ENCODE data around the gene SELENOV. TPM values are rescaled to one million over a fixed set of nuclear protein-coding genes. Genes with fewer than 3 reads are reported as not detected.

SELENOV gene
- total RNA-seq, 1 donor from 2014 or later, result not detected

DNA sequence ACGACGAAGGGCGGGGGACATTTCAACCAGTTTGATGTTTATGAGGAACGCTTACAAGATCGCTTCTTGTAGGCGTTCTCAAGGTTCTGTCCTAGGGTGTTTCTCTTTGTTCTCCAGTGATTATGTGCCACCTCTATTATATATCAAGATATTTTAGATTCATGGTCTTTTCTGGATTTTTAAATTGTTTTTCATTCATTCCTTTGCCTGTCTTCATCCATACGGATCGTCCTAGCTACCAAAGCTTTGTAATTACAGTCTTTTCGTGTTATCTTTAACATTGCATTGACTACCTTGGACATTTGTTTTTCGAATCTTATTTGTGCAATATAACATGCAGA, 25.4 kb downstream of the SELENOV start:
- H3K36me3 Mint-ChIP-seq (ENCODE audit: low read depth), result peaks cover 1% of the 10 kb centered on the region
- peaks cover 27% of the 10 kb centered on the region for H3K4me1 Mint-ChIP-seq (ENCODE audit: low read depth)
- H3K4me3 Mint-ChIP-seq (ENCODE audit: unreplicated experiment), result peak overlapping the region; percentile 89
- H3K27ac Mint-ChIP-seq (ENCODE audit: unreplicated experiment), result no peak overlapping the region
- H3K9me3 Mint-ChIP-seq (ENCODE audit: low read depth), result no peaks in the 10 kb centered on the region
- TF ChIP-seq, protein P1, sequence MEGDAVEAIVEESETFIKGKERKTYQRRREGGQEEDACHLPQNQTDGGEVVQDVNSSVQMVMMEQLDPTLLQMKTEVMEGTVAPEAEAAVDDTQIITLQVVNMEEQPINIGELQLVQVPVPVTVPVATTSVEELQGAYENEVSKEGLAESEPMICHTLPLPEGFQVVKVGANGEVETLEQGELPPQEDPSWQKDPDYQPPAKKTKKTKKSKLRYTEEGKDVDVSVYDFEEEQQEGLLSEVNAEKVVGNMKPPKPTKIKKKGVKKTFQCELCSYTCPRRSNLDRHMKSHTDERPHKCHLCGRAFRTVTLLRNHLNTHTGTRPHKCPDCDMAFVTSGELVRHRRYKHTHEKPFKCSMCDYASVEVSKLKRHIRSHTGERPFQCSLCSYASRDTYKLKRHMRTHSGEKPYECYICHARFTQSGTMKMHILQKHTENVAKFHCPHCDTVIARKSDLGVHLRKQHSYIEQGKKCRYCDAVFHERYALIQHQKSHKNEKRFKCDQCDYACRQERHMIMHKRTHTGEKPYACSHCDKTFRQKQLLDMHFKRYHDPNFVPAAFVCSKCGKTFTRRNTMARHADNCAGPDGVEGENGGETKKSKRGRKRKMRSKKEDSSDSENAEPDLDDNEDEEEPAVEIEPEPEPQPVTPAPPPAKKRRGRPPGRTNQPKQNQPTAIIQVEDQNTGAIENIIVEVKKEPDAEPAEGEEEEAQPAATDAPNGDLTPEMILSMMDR (IDR thresholded peaks at IDR 0.05), result peak; percentile 46
- peaks cover 5% of the 10 kb centered on the region for H3K27me3 Mint-ChIP-seq (ENCODE audit: low read depth)
- DNase-seq (ENCODE audit: low spot score), result no peak

DNA sequence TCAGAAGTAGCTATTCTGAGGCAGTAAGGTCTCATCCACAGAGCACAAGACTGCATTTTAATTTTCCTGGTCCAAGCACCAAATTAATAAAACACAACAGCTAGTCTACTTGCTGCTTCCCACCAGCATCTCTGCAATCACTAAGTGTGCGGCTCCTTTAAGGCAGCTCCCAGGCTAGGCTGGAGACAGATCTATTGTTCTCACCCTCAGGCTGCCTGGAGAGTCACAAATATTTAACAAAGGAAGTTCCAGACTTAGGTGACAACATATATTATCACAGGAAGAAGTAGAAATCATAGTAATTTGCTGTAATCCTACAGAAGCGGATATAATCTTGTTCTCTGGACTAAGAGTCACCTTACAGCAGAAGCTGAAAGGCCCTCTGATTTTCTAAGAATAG, 27.3 kb downstream of the SELENOV start:
- Mint-ChIP-seq H3K27ac (ENCODE audit: unreplicated experiment) (no peak overlapping the region), H3K36me3 (ENCODE audit: low read depth) (no peaks in the 10 kb centered on the region), H3K27me3 (ENCODE audit: low read depth) (peaks cover 17% of the 10 kb centered on the region)

DNA sequence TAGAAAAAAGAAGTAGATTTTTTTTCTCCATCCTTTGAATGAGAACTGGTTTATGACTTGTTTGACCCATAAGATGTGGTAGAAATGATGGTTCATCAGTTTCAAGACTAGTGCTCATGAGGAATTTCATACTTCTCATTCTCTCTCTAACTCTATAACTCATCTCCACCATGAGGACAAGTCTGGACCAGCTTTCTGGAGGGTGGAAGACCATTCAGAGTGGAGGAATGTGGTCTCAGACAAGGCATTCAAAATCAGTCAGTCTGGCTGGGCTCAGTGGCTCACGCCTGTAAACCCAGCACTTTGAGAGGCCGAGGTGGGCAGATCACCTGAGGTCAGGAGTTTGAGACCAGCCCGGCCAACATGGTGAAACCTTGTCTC, 28.5 kb downstream of the SELENOV start:
- no peaks in the 10 kb centered on the region for H3K9me3 Mint-ChIP-seq (ENCODE audit: low read depth)

More for the DNA sequence above, 27.3 kb downstream of the SELENOV start:
- no peak for DNase-seq (ENCODE audit: low spot score)
- TF ChIP-seq, protein P1 (IDR thresholded peaks at IDR 0.05), result no peak
- peaks cover 23% of the 10 kb centered on the region for H3K4me1 Mint-ChIP-seq (ENCODE audit: low read depth)
- H3K4me3 Mint-ChIP-seq (ENCODE audit: unreplicated experiment), result no peak overlapping the region
- H3K9me3 Mint-ChIP-seq (ENCODE audit: low read depth), result no peaks in the 10 kb centered on the region

DNA sequence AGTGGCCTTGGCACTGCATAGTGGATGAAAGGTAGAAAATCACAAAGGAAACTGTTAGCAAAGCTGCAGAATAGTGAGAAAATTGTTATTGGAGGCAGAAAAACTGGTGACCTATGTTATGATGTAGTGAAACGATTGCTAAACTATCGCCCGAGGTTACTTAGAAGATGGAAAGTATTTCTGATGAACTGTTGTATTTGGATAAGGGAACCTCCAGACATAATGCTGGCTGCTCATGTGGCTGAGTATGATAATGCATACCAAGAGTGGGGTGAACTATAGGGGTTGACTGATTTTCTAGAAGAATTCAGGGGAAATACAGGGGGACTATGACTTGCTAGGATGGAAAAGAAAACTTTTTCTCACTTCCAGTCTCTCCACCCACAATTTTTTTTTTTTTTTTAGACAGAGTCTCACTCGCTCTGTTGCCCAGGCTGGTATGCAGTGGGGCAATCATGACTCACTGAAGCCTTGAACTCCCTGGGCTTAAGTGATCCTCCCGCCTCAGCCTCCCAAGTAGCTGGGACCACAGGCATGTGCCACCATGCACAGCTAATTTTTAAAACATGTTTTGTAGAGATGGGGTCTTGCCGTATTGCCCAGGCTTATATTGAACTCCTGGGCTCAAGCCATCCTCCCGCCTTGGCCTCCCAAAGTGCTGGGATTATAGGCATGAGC, 29.4 kb downstream of the SELENOV start:
- DNase-seq (ENCODE audit: low spot score), result no peak

More for the DNA sequence above, 28.5 kb downstream of the SELENOV start:
- TF ChIP-seq, protein P1 (IDR thresholded peaks at IDR 0.05), result no peak
- Mint-ChIP-seq H3K36me3 (ENCODE audit: low read depth) (no peaks in the 10 kb centered on the region), H3K27ac (ENCODE audit: unreplicated experiment) (no peak overlapping the region), H3K4me1 (ENCODE audit: low read depth) (peaks cover 16% of the 10 kb centered on the region), H3K27me3 (ENCODE audit: low read depth) (peaks cover 20% of the 10 kb centered on the region), H3K4me3 (ENCODE audit: unreplicated experiment) (no peak overlapping the region)
- no peak for DNase-seq (ENCODE audit: low spot score)

DNA sequence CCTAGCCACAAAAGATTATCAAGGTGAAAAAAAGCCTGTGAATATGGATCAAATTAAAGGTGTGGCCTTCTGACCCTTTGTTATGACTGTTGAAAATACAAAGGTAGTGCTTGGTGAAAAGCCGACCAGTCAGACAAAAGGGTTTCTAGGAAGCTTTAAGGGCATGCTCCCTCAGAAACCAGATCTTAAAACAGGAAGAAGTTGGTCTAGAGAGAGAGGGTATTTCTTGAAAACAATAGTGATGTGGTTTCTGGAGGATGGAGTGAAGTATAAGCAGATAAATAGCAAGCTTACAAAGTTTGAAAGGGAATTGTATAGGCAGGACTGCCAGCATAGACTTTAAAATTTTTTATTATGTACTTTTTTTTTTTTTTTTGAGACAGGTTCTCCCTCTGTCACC, 30.0 kb downstream of the SELENOV start:
- H3K36me3 Mint-ChIP-seq (ENCODE audit: low read depth), result no peaks in the 10 kb centered on the region
- peaks cover 25% of the 10 kb centered on the region for H3K27me3 Mint-ChIP-seq (ENCODE audit: low read depth)
- peaks cover 7% of the 10 kb centered on the region for H3K4me1 Mint-ChIP-seq (ENCODE audit: low read depth)
- no peak for DNase-seq (ENCODE audit: low spot score)
- no peak overlapping the region for H3K4me3 Mint-ChIP-seq (ENCODE audit: unreplicated experiment)
- no peak overlapping the region for H3K27ac Mint-ChIP-seq (ENCODE audit: unreplicated experiment)
- no peaks in the 10 kb centered on the region for H3K9me3 Mint-ChIP-seq (ENCODE audit: low read depth)
- TF ChIP-seq, protein P1 (IDR thresholded peaks at IDR 0.05), result no peak

More for the DNA sequence above, 29.4 kb downstream of the SELENOV start:
- no peaks in the 10 kb centered on the region for H3K36me3 Mint-ChIP-seq (ENCODE audit: low read depth)
- H3K9me3 Mint-ChIP-seq (ENCODE audit: low read depth), result no peaks in the 10 kb centered on the region
- TF ChIP-seq, protein P1 (IDR thresholded peaks at IDR 0.05), result no peak
- H3K27me3 Mint-ChIP-seq (ENCODE audit: low read depth), result peaks cover 23% of the 10 kb centered on the region
- H3K27ac Mint-ChIP-seq (ENCODE audit: unreplicated experiment), result no peak overlapping the region
- H3K4me3 Mint-ChIP-seq (ENCODE audit: unreplicated experiment), result no peak overlapping the region
- H3K4me1 Mint-ChIP-seq (ENCODE audit: low read depth), result peaks cover 7% of the 10 kb centered on the region

Data from chondrocyte (in vitro differentiated cells).